ENCODE results near the gene MTHFD2L. TPM values are rescaled to one million over a fixed set of nuclear protein-coding genes. Genes with fewer than 3 reads are reported as not detected.

The MTHFD2L gene
- total and polyA plus RNA-seq, 10 of the 15 experiments (the other 5 are each of a cell fraction or from before 2014, with no cell fraction given): 4.8 to 25.4 (median 14.4) TPM

DNA sequence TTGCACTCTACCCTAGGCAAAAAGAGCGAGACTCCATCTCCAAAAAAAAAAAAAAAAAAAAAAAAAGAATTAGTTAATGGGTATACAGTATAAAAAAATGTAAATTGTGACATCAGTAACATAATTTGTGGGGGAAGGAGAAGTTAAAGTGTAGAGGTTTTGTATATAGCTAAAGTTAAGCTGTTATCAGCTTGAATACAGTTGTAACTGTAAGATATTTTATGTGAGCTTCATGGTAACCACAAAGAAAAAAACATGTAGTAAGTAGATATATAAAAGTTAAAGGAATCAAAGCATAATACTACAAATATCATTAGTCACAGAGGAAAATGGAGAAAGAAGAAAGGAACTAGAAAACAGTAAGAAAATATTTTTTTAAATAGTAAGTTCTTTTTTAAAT lies 97.2 kb downstream of the MTHFD2L start:
- DNase-seq (ENCODE audit: low read depth, low spot score): no peak
- no TSS peak for BruUV-seq (replicated peaks)
- RAD21 ChIA-PET (ENCODE audit: unreplicated experiment): interaction anchor here (1.3 kb wide), 1 partner anchor 26 kb away, joined by 3 read pairs; no protein-coding TSS in a partner anchor
- SMC1A ChIA-PET (ENCODE audit: uncharacterized antibody, unreplicated experiment): interaction anchor here (2.8 kb wide), 1 partner anchor 11 kb away, joined by 8 read pairs; no protein-coding TSS in a partner anchor
- H4K20me1 ChIP-seq (ENCODE audit: control insufficient read depth, insufficient read depth): no peaks in the 10 kb centered on the region
- no peaks in the 10 kb centered on the region for H3K4me1 ChIP-seq (ENCODE audit: control insufficient read depth, insufficient read depth, low read length)
- no peak overlapping the region for H2AFZ ChIP-seq (ENCODE audit: control insufficient read depth, low read depth, low read length)
- POLR2A ChIA-PET: no interaction called here
- no peak overlapping the region for H3K27ac ChIP-seq (ENCODE audit: control insufficient read depth, insufficient read depth)
- no peak for ATAC-seq
- H3K4me3 ChIP-seq: no peak overlapping the region
- CTCF ChIA-PET: interaction anchor here (1.2 to 2.0 kb wide), 3 partner anchors 14 to 65 kb away, joined by 4 to 6 read pairs (median 4); no protein-coding TSS in a partner anchor
- intact Hi-C loops (cut with micrococcal nuclease; ENCODE audit: unreplicated experiment): no loop called here
- H3K9me3 ChIP-seq (replicated peaks; ENCODE audit: control insufficient read depth, insufficient read depth, low read length): no peaks in the 10 kb centered on the region; the same call in 1 of the 3 replicates
- no peaks in the 10 kb centered on the region for H3K79me2 ChIP-seq (ENCODE audit: control insufficient read depth, insufficient read depth, low read length)
- TF ChIP-seq SMAD1 (IDR thresholded peaks at IDR 0.05; ENCODE audit: low read depth, partially characterized antibody): no peak
- TF ChIP-seq YBX1 (IDR thresholded peaks at IDR 0.05): no peak
- TF ChIP-seq, protein P1, sequence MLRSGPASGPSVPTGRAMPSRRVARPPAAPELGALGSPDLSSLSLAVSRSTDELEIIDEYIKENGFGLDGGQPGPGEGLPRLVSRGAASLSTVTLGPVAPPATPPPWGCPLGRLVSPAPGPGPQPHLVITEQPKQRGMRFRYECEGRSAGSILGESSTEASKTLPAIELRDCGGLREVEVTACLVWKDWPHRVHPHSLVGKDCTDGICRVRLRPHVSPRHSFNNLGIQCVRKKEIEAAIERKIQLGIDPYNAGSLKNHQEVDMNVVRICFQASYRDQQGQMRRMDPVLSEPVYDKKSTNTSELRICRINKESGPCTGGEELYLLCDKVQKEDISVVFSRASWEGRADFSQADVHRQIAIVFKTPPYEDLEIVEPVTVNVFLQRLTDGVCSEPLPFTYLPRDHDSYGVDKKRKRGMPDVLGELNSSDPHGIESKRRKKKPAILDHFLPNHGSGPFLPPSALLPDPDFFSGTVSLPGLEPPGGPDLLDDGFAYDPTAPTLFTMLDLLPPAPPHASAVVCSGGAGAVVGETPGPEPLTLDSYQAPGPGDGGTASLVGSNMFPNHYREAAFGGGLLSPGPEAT (IDR thresholded peaks at IDR 0.05; ENCODE audit: low read depth): no peak
- no peak for TF ChIP-seq CHD4 (IDR thresholded peaks at IDR 0.05)
- TF ChIP-seq, protein P2, sequence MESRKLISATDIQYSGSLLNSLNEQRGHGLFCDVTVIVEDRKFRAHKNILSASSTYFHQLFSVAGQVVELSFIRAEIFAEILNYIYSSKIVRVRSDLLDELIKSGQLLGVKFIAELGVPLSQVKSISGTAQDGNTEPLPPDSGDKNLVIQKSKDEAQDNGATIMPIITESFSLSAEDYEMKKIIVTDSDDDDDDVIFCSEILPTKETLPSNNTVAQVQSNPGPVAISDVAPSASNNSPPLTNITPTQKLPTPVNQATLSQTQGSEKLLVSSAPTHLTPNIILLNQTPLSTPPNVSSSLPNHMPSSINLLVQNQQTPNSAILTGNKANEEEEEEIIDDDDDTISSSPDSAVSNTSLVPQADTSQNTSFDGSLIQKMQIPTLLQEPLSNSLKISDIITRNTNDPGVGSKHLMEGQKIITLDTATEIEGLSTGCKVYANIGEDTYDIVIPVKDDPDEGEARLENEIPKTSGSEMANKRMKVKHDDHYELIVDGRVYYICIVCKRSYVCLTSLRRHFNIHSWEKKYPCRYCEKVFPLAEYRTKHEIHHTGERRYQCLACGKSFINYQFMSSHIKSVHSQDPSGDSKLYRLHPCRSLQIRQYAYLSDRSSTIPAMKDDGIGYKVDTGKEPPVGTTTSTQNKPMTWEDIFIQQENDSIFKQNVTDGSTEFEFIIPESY (IDR thresholded peaks at IDR 0.05): no peak
- TF ChIP-seq TCF3 (IDR thresholded peaks at IDR 0.05; ENCODE audit: borderline replicate concordance, insufficient read depth, low read depth, low read length): no peak
- TF ChIP-seq SP1 (IDR thresholded peaks at IDR 0.05; ENCODE audit: low read depth, low read length): no peak
- no peak for TF ChIP-seq MYC (IDR thresholded peaks at IDR 0.05; ENCODE audit: insufficient read depth, insufficient read length, insufficient replicate concordance, low read length, severe bottlenecking)
- TF ChIP-seq KAT2A (conservative IDR thresholded peaks at IDR 0.05; ENCODE audit: control insufficient read depth, low read depth, low read length): no peak
- no peak for TF ChIP-seq PAX8 (IDR thresholded peaks at IDR 0.05)
- TF ChIP-seq MTA3 (IDR thresholded peaks at IDR 0.05; ENCODE audit: borderline replicate concordance, low read length): no peak
- no peaks in the 10 kb centered on the region for H3K36me3 ChIP-seq (ENCODE audit: control insufficient read depth in 2 of 2, insufficient read depth in 2 of 2, low read length in 1 of 2)
- no peaks in the 10 kb centered on the region for H3K27me3 ChIP-seq (replicated peaks in 1 of 2; ENCODE audit: control insufficient read depth in 2 of 2, insufficient read depth in 2 of 2, low read length in 1 of 2)
- whole genome bisulfite sequencing (ENCODE audit: insufficient coverage, insufficient replicate concordance, low lambda C conversion rate, missing lambda C conversion rate): 0% methylated on average over 1 of the region's 1 CpG
- no peak overlapping the region for H3K9ac ChIP-seq (ENCODE audit: control insufficient read depth, insufficient read depth, low read length)
- no peak for FAIRE-seq
- H3K4me2 ChIP-seq (ENCODE audit: control insufficient read depth, insufficient read depth): no peak overlapping the region
- in situ Hi-C loops (cut with MboI): no loop called here
